Mucosa of descending colon (tissue), 3 donors: ENCODE results near the gene SMG5. TPM values are rescaled to one million over a fixed set of nuclear protein-coding genes. Genes with fewer than 3 reads are reported as not detected.
A peak's percentile ranks its signal among the peaks of the same experiment; 100 is the strongest.

Experiments used
- ATAC-seq: fragments of 200-7000 bp; cut with Tn5 transposase; one replicate; pipeline ENCODE4 v1.9.1; 2020; ENCODE audit warnings: mild to moderate bottlenecking, moderate library complexity
- DNase-seq, 3 donors: peaks; one replicate each; pipeline ENCODE4 v3.0.0-alpha.2; 2020
- H3K36me3 ChIP-seq: fragments of 200-600 bp; one replicate; pipeline ENCODE4 v1.8.0; 2021; ENCODE audit warnings: low read depth, mild to moderate bottlenecking
- H3K4me1 ChIP-seq: fragments of 200-600 bp; one replicate; pipeline ENCODE4 v1.8.0; 2021; ENCODE audit warnings: low read depth, mild to moderate bottlenecking
- H3K4me3 ChIP-seq: fragments of 200-600 bp; one replicate; pipeline ENCODE4 v1.8.0; 2021; ENCODE audit warnings: mild to moderate bottlenecking
- H3K9me3 ChIP-seq: fragments of 200-600 bp; one replicate; pipeline ENCODE4 v1.8.0; 2021; ENCODE audit warnings: mild to moderate bottlenecking
- intact Hi-C, 2 donors: fragments of 100-400 bp; cut with DNase I in 1 of 2; cut with micrococcal nuclease in 1 of 2; formaldehyde crosslinking; loops; one replicate each; pipeline versions ENCODE4 v1.11.0 to v1.11.1; 2022; cut with DNase I, micrococcal nuclease
- total RNA-seq, 3 donors: library from RNA; stranded (reverse); fragmentation: NEBNext Ultra II Directional in 2 of 3; extraction: Animal tissue kit (Norgen Biotek cat#: 25700) in 2 of 3; gene quantifications; one replicate each; pipeline versions ENCODE4 v1.2.1 to v1.2.4, GENCODE V29; 2021 to 2023
- TF ChIP-seq, protein P1 (sequence below): fragments of 200-600 bp; IDR thresholded peaks from one replicate; pipeline ENCODE4 v1.8.0; 2022; ENCODE audit warnings: antibody characterized with exemption, mild to moderate bottlenecking
- donor health status: DM: no; HTN: no; CAD: no; lungs with moderate emphysema.
- donor health status: DM: no; HTN: no; CAD: no.
- donor health status: DM: no; HTN: yes; CAD: no.

The SMG5 gene
- total RNA-seq, 3 donors from 2014 or later, result 72.9 to 89.5 (median 81.1) TPM

DNA sequence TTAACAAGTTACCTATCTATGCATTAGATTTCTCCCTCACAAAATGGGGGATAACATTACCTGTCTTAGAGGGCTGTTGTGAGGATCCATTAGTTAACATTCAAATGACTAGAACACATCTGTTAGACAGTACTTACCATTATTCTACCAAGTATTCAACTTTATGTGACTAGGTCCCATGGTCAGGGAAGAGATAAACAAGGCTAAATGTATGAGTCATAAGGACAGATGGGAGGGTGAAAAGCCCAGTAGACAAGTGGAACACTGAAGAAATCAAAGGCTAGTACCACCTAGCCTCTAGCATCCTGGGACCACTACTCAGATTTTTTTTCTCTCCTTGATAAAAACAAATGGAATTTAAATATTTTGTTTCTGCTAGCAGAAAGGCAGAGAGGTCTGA, 25.5 kb upstream of the SMG5 start:
- Histone ChIP-seq H3K4me3 (no peak overlapping the region), H3K9me3 (no peaks in the 10 kb centered on the region), H3K4me1 (no peaks in the 10 kb centered on the region), H3K36me3 (peaks cover 11% of the 10 kb centered on the region)
- TF ChIP-seq, protein P1, sequence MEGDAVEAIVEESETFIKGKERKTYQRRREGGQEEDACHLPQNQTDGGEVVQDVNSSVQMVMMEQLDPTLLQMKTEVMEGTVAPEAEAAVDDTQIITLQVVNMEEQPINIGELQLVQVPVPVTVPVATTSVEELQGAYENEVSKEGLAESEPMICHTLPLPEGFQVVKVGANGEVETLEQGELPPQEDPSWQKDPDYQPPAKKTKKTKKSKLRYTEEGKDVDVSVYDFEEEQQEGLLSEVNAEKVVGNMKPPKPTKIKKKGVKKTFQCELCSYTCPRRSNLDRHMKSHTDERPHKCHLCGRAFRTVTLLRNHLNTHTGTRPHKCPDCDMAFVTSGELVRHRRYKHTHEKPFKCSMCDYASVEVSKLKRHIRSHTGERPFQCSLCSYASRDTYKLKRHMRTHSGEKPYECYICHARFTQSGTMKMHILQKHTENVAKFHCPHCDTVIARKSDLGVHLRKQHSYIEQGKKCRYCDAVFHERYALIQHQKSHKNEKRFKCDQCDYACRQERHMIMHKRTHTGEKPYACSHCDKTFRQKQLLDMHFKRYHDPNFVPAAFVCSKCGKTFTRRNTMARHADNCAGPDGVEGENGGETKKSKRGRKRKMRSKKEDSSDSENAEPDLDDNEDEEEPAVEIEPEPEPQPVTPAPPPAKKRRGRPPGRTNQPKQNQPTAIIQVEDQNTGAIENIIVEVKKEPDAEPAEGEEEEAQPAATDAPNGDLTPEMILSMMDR, result no peak
- intact Hi-C loops, result no loop called here
- ATAC-seq (no peak), DNase-seq (no peak)

DNA sequence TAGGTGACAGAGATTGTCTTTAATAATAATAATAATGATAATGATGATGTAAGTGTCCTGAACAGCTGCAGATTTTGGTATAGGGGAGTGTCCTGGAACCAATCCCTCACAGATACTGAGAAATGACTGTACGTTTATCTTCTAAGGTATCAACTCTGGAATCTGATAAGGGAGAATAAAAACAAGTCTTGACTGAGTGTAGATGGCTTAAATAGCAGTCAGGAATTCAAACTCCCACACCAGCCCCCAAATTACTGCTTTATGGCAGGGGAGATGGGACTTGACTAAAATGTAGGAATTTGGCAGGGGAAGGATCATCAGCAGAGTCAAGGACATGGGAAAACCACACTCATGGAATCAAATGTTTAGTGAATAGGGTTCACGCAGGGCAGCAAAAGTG, 22.6 kb upstream of the SMG5 start:
- DNase-seq (no peak), ATAC-seq (no peak)
- H3K9me3 ChIP-seq, result no peaks in the 10 kb centered on the region
- H3K4me3 ChIP-seq, result no peak overlapping the region
- intact Hi-C loops, result no loop called here
- H3K36me3 ChIP-seq, result peaks cover 11% of the 10 kb centered on the region
- H3K4me1 ChIP-seq, result no peaks in the 10 kb centered on the region
- TF ChIP-seq, protein P1, result no peak

DNA sequence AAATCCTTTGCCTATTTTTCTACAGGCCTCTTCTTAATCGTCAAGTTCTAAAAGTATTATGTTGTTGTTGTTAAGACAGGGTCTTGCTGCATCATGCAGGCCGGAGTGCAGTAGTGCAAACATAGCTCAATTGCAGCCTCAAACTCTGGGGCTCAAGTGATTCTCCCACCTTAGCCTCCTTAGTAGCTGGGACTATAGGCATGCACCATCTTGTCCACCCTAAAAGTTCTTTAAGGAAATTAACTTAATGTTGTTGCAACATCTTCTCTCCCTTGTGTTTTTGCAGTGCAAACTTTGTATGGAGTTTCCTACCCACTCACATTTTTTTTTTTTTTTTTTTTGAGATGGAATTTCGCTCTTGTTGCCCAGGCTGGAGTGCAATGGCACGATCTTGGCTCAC, 20.6 kb upstream of the SMG5 start:
- Histone ChIP-seq H3K4me3 (no peak overlapping the region), H3K9me3 (no peaks in the 10 kb centered on the region), H3K36me3 (peaks cover 6% of the 10 kb centered on the region), H3K4me1 (no peaks in the 10 kb centered on the region)
- ATAC-seq, result no peak
- TF ChIP-seq, protein P1, result no peak
- DNase-seq, result no peak
- intact Hi-C loops, result no loop called here

DNA sequence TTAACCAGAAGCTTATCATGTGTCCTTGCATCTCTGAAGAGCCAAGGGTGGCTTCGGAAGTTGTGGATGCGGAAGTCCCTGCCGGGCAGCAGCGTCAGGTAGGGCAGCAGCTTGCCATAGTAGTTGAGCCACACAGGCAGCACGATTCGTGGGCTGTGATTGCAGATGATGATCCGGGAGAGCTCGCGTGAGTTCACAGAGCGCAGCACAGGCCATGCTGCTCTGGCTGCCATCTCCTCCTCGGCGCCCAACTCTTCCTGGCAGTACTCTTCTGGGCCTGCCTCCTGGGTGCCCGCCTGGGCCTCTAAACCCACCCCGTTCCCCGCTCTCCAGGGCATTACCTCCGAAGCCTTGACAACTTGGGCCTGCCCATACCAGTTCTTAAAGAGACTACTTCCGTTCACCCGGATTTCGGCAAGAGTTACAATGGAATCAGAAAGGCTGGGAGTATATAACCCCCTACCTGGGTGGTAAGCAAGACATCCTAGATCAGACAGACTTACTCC, 16.3 kb upstream of the SMG5 start, which contains the start of gene VHLL:
Gene VHLL (minus strand): TSS at position 456 of the 506 bp plus-strand sequence. CDS start 118 bp downstream, at position 338.
- TF ChIP-seq, protein P1, result no peak
- H3K4me3 ChIP-seq, result no peak within 1 kb of the TSS
- H3K4me1 ChIP-seq, result no peaks in the 10 kb centered on the region
- DNase-seq (no peak), ATAC-seq (no peak)
- H3K9me3 ChIP-seq, result no peaks in the 10 kb centered on the region
- H3K36me3 ChIP-seq, result no peaks in the 10 kb centered on the region
- intact Hi-C loops, result no loop called here

DNA sequence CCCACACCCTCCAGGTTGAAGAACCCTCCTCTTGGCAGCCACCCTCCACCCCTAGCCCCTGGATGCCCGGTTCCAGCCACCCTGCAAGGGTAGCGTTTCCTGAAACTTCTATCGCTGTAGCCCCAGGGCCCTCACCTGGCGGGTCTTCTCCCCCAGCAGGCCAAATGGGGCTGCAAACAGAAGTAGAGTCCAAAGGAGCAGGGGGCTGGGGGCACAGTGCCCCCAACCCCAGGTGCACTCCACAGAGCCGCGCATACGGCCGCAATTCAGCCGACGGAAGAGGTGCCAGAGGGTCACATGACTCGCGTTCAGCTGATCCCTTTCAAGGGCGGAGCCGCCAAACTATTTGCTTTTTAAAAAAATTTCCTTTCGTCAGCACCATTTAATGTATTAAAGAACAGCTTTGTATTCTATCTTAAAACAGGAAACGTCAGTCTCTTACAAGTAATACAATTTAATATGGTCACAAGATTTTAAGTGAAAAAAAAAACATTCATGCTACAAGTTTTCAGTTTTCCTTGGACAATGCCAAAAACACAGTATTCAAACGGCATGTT, 12.8 kb upstream of the SMG5 start, which contains the start of gene GLMP:
Gene GLMP (minus strand): TSS at position 289 of the 557 bp plus-strand sequence. CDS start 34 bp downstream, at position 255.
- peak; percentile 77 for ATAC-seq
- Histone ChIP-seq H3K4me3 (peak within 1 kb of the TSS; percentile 26), H3K4me1 (no peaks in the 10 kb centered on the region), H3K9me3 (no peaks in the 10 kb centered on the region), H3K36me3 (no peaks in the 10 kb centered on the region)
- DNase-seq, result peak; percentile 71 to 89 (median 77)
- intact Hi-C loops, result no loop called here
- TF ChIP-seq, protein P1, result no peak
